GM12873 (cell line): Measurements from ENCODE around the gene TECPR2.
A peak's percentile ranks its signal among the peaks of the same experiment; 100 is the strongest.

Experiments used
- CTCF ChIP-seq: IDR thresholded peaks from 2 replicates; pipeline ENCODE4 v1.5.1; 2012; ENCODE audit warnings: low read depth, mild to moderate bottlenecking, moderate library complexity, low read length, control low read depth; ENCODE audit not compliant: insufficient read depth; ENCODE audit errors: missing control alignments

Gene TECPR2

GRCh38 chr14:102427642-102428041 is 64.9 kb downstream of the TECPR2 start:
- no peak for TF ChIP-seq CTCF

GRCh38 chr14:102430212-102430908 is 67.6 kb downstream of the TECPR2 start:
- TF ChIP-seq CTCF: no peak

GRCh38 chr14:102431751-102432150 is 69.0 kb downstream of the TECPR2 start:
- TF ChIP-seq CTCF: no peak

- no peak for TF ChIP-seq CTCF
Observed at GRCh38 chr14:102434647-102435175, 72.0 kb downstream of the TECPR2 start.

- TF ChIP-seq CTCF: peak; percentile 80
Observed at GRCh38 chr14:102437997-102438915, 75.5 kb downstream of the TECPR2 start.

- TF ChIP-seq CTCF: no peak
Observed at GRCh38 chr14:102439556-102439955, 76.8 kb downstream of the TECPR2 start.

GRCh38 chr14:102440392-102440791 is 77.7 kb downstream of the TECPR2 start:
- TF ChIP-seq CTCF: no peak
